GM12891 (cell line): Measurements from ENCODE around the gene MAPRE2.
A peak's percentile ranks its signal among the peaks of the same experiment; 100 is the strongest.

Experiments used
- DNase-seq: peaks from one replicate; pipeline ENCODE4 v3.0.0; 2011; ENCODE audit warnings: low spot score; ENCODE audit not compliant: insufficient read length
- FAIRE-seq: peaks from 2 replicates; lab custom pipeline; 2011; peaks lifted over from hg19 to GRCh38; lab: Jason Lieb, UNC
- PAX5 ChIP-seq: IDR thresholded peaks from 2 replicates; pipeline ENCODE4 v1.6.1; 2011; ENCODE audit warnings: low read length, moderate library complexity, mild to moderate bottlenecking; ENCODE audit not compliant: insufficient read depth, severe bottlenecking
- POLR2A ChIP-seq: IDR thresholded peaks from 2 replicates; pipeline ENCODE4 v1.6.1; 2011; ENCODE audit warnings: low read depth, low read length, control low read depth
- POLR2AphosphoS5 ChIP-seq: IDR thresholded peaks from 2 replicates; pipeline ENCODE4 v1.6.1; 2011; ENCODE audit warnings: low read depth, low read length, control low read depth
- POU2F2 ChIP-seq: IDR thresholded peaks from 2 replicates; pipeline ENCODE4 v1.6.1; 2011; ENCODE audit warnings: low read depth, mild to moderate bottlenecking, control low read depth, low read length, moderate library complexity
- SPI1 ChIP-seq: IDR thresholded peaks from 2 replicates; pipeline ENCODE4 v1.6.1; 2011; ENCODE audit warnings: low read depth, low read length, control low read depth
- TAF1 ChIP-seq: IDR thresholded peaks from 2 replicates; pipeline ENCODE4 v1.6.1; 2011; ENCODE audit warnings: low read depth, low read length, control low read depth

Gene MAPRE2

GRCh38 chr18:35030277-35030989 lies 10.8 kb upstream of the MAPRE2 start:
- DNase-seq = no peak
- TF ChIP-seq SPI1 (peak; percentile 63), POLR2A (no peak), POLR2AphosphoS5 (no peak)
- peak; percentile 88 for FAIRE-seq

- TF ChIP-seq TAF1 = no peak
- no peak for DNase-seq
- FAIRE-seq = no peak
Observed at GRCh38 chr18:35032113-35032512, 9.1 kb upstream of the MAPRE2 start.

GRCh38 chr18:35038029-35038428 lies 3.2 kb upstream of the MAPRE2 start:
- TF ChIP-seq POLR2AphosphoS5 = no peak
- no peak for TF ChIP-seq SPI1
- TF ChIP-seq TAF1 = no peak
- no peak for TF ChIP-seq POU2F2
- no peak for TF ChIP-seq POLR2A
- TF ChIP-seq PAX5 = no peak
- no peak for FAIRE-seq
- no peak for DNase-seq

- no peak for DNase-seq
- peak; percentile 76 for FAIRE-seq
Observed at GRCh38 chr18:35038881-35039491, 2.2 kb upstream of the MAPRE2 start.

GRCh38 chr18:35040638-35040987 lies 600 bp upstream of the MAPRE2 start:
- DNase-seq (no peak), FAIRE-seq (no peak)
- no peak for TF ChIP-seq SPI1

More at GRCh38 chr18:35038881-35039491, 2.2 kb upstream of the MAPRE2 start:
- TF ChIP-seq PAX5 (no peak), SPI1 (peak; percentile 32; the same call in 1 of the 2 replicates)

GRCh38 chr18:35041815-35042387 lies 688 bp downstream of the MAPRE2 start:
- FAIRE-seq (peak; percentile 33), DNase-seq (no peak)
- TF ChIP-seq TAF1 = no peak
- no peak for TF ChIP-seq POLR2AphosphoS5
- TF ChIP-seq POLR2A = no peak
- TF ChIP-seq POU2F2 = no peak
- TF ChIP-seq SPI1 = no peak

- no peak for DNase-seq
- TF ChIP-seq POU2F2 (no peak), SPI1 (no peak), POLR2AphosphoS5 (no peak), TAF1 (no peak), POLR2A (no peak), PAX5 (no peak)
- FAIRE-seq = peak; percentile 79
Observed at GRCh38 chr18:35042389-35043071, 1.3 kb downstream of the MAPRE2 start.

GRCh38 chr18:35043207-35043606 lies 2.0 kb downstream of the MAPRE2 start:
- no peak for TF ChIP-seq SPI1
- TF ChIP-seq POLR2AphosphoS5 = no peak
- no peak for TF ChIP-seq POU2F2
- TF ChIP-seq POLR2A = no peak
- no peak for TF ChIP-seq PAX5
- TF ChIP-seq TAF1 = no peak
- FAIRE-seq = no peak
- DNase-seq = no peak

- no peak for DNase-seq
Observed at GRCh38 chr18:35045121-35045520, 3.9 kb downstream of the MAPRE2 start.

GRCh38 chr18:35045806-35046205 lies 4.6 kb downstream of the MAPRE2 start:
- FAIRE-seq (no peak), DNase-seq (no peak)
- TF ChIP-seq TAF1 (no peak), POU2F2 (no peak)

More at GRCh38 chr18:35045121-35045520, 3.9 kb downstream of the MAPRE2 start:
- FAIRE-seq = no peak
- TF ChIP-seq TAF1 = no peak
- no peak for TF ChIP-seq POLR2A
- TF ChIP-seq PAX5 = no peak
- TF ChIP-seq POU2F2 = no peak
- TF ChIP-seq SPI1 = no peak
- TF ChIP-seq POLR2AphosphoS5 = no peak

- FAIRE-seq (no peak), DNase-seq (no peak)
- TF ChIP-seq POLR2A = no peak
- no peak for TF ChIP-seq PAX5
- no peak for TF ChIP-seq POLR2AphosphoS5
- TF ChIP-seq TAF1 = no peak
- no peak for TF ChIP-seq POU2F2
Observed at GRCh38 chr18:35047697-35048292, 6.6 kb downstream of the MAPRE2 start.
